ENCODE measurements around the gene ZNF521. TPM values are rescaled to one million over a fixed set of nuclear protein-coding genes. Genes with fewer than 3 reads are reported as not detected.

ZNF521 gene
- total and polyA plus RNA-seq, 2 experiments from 2014 or later = 3.1 to 9.2 TPM

- no peaks in the 10 kb centered on the region for H3K27me3 ChIP-seq (ENCODE audit: insufficient read depth)
- Mint-ChIP-seq H3K4me3 (no peak overlapping the region), H3K36me3 (ENCODE audit: low read depth) (no peaks in the 10 kb centered on the region), H3K27ac (no peak overlapping the region), H3K27me3 (ENCODE audit: insufficient read depth, low read depth, poor library complexity) (peaks cover 4% of the 10 kb centered on the region), H3K9me3 (no peaks in the 10 kb centered on the region), H3K4me1 (peaks cover 31% of the 10 kb centered on the region)
- H2AFZ ChIP-seq = no peak overlapping the region
- TF ChIP-seq REST (IDR thresholded peaks at IDR 0.05; ENCODE audit: unreplicated experiment) = no peak
- TF ChIP-seq ZNF462 (CRISPR knock-in tag; IDR thresholded peaks at IDR 0.05) = no peak
- no peak for DNase-seq (ENCODE audit: low spot score)
- H4K20me1 ChIP-seq (replicated peaks; ENCODE audit: insufficient read depth) = no peaks in the 10 kb centered on the region
- H3K4me1 ChIP-seq (ENCODE audit: insufficient read depth) = peaks cover 27% of the 10 kb centered on the region
- no peak overlapping the region for H3K4me3 ChIP-seq
- no peak for ATAC-seq
- no peak overlapping the region for H3K27ac ChIP-seq (ENCODE audit: low read depth)
- no peaks in the 10 kb centered on the region for H3F3A ChIP-seq (replicated peaks; ENCODE audit: low read depth)
- H3K36me3 ChIP-seq (ENCODE audit: insufficient read depth) = no peaks in the 10 kb centered on the region
- H3K79me2 ChIP-seq (replicated peaks; ENCODE audit: insufficient read depth) = no peaks in the 10 kb centered on the region
- H3K9me2 ChIP-seq (ENCODE audit: insufficient read depth) = no peaks in the 10 kb centered on the region
- H3K4me2 ChIP-seq = no peak overlapping the region
Observed at GRCh38 chr18:25189391-25190185, 162.4 kb downstream of the ZNF521 start.

All from GM23338 (cell line).